Fibroblast of mammary gland (primary cell): ENCODE measurements around the gene SMYD3.
A peak's percentile ranks its signal among the peaks of the same experiment; 100 is the strongest.

ENCODE experiments used
- DNase-seq: peaks from one replicate; pipeline ENCODE4 v3.0.0-alpha.2; 2010; ENCODE audit warnings: low read depth
- H3K4me3 ChIP-seq: 2 replicates; pipeline ENCODE4 v1.5.1; 2011; ENCODE audit warnings: low read depth, mild to moderate bottlenecking, low read length, moderate library complexity; ENCODE audit not compliant: control insufficient read depth
- TF ChIP-seq, protein P1 (sequence below): conservative IDR thresholded peaks from 2 replicates; pipeline ENCODE4 v1.5.1; 2011; ENCODE audit warnings: low read depth, low read length, inconsistent platforms; ENCODE audit not compliant: control insufficient read depth, insufficient read depth

Gene SMYD3

GRCh38 chr1:246427611-246428010, 79.5 kb downstream of the SMYD3 start:
- H3K4me3 ChIP-seq: no peak overlapping the region
- TF ChIP-seq, protein P1, sequence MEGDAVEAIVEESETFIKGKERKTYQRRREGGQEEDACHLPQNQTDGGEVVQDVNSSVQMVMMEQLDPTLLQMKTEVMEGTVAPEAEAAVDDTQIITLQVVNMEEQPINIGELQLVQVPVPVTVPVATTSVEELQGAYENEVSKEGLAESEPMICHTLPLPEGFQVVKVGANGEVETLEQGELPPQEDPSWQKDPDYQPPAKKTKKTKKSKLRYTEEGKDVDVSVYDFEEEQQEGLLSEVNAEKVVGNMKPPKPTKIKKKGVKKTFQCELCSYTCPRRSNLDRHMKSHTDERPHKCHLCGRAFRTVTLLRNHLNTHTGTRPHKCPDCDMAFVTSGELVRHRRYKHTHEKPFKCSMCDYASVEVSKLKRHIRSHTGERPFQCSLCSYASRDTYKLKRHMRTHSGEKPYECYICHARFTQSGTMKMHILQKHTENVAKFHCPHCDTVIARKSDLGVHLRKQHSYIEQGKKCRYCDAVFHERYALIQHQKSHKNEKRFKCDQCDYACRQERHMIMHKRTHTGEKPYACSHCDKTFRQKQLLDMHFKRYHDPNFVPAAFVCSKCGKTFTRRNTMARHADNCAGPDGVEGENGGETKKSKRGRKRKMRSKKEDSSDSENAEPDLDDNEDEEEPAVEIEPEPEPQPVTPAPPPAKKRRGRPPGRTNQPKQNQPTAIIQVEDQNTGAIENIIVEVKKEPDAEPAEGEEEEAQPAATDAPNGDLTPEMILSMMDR: no peak
- DNase-seq: peak; percentile 70

- TF ChIP-seq, protein P1: no peak
- H3K4me3 ChIP-seq: no peak overlapping the region
Measured at GRCh38 chr1:246425895-246426294, 81.2 kb downstream of the SMYD3 start.

DNA sequence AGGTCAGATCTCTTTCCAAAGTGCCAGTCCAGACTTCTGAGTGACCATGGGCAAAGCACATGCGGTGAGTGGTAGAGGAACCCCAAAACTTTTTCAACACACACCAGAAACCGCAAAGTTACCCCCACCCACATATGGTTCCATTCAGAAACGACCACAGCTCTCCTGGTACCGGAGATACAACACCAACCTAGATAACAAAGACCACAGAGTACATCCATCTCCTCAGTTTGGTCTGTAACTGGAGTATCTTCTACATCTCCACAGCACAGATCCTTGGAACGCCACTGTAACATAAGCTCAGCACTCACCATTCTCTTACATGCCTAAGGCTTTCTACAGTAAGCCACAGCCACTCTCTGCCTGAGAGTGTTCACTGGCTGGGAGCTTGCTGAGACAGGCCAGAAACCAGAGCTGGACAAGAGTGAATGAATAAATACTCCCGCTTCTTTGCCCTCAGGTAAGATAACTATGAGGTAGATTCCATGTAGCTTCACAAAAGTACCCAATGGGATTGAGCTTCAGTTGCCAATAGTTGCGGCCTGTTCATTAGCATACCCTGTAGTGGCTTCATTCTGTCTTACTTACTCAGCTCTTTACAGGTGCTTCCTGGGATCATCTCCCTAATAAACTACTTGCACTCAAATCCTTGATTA, 81.8 kb downstream of the SMYD3 start:
- no peak overlapping the region for H3K4me3 ChIP-seq
- TF ChIP-seq, protein P1: no peak
- no peak for DNase-seq

More at GRCh38 chr1:246425895-246426294, 81.2 kb downstream of the SMYD3 start:
- DNase-seq: no peak

GRCh38 chr1:246420300-246420699, 86.8 kb downstream of the SMYD3 start:
- no peak for DNase-seq
- TF ChIP-seq, protein P1: no peak
- H3K4me3 ChIP-seq: no peak overlapping the region

DNA sequence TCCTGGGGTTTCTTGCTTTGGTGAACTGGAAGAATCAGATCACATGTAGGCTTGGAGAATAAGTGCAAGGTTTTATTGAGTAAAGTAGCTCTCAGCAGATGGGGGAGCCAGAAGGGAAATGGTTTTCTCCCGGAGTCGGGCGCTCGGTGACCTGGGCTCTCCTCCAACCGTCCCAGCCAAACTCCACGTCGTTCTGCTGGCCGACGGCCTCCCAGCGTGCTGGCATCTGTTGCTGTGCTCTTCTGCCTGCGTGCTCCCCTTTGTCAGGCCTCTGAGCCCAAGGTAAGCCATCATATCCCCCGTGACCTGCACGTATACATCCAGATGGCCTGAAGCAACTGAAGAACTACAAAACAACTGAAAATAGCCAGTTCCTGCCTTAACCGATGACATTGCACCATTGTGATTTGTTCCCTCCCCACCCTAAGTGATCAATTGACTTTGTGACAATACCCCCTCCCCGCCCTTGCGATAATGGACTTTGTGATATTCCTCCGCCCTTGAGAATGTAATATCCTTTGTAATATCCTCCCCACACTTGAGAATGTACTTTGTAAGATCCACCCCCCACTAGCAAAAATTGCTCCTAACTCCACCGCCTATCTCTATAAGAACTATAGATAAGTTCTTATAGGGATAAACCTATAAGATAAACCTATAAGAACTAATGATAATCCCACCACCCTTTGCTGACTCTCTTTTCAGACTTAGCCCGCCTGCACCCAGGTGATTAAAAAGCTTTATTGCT, 88.3 kb downstream of the SMYD3 start:
- no peak overlapping the region for H3K4me3 ChIP-seq
- no peak for DNase-seq
- TF ChIP-seq, protein P1: no peak

GRCh38 chr1:246417813-246418564, 89.1 kb downstream of the SMYD3 start:
- H3K4me3 ChIP-seq: no peak overlapping the region
- DNase-seq: no peak
- TF ChIP-seq, protein P1: no peak
